Ectodermal cell (in vitro differentiated cells): ENCODE results near the gene TMIE.

ENCODE experiments used
- H3K27ac ChIP-seq: 2 replicates; pipeline ENCODE4 v1.7.0; 2013; ENCODE audit warnings: mild to moderate bottlenecking, low read depth, low read length; ENCODE audit not compliant: insufficient read depth, poor library complexity, severe bottlenecking
- H3K27me3 ChIP-seq: 2 replicates; pipeline ENCODE4 v1.7.0; 2013; ENCODE audit warnings: mild to moderate bottlenecking, low read length; ENCODE audit not compliant: insufficient read depth, control insufficient read depth, poor library complexity, severe bottlenecking
- H3K36me3 ChIP-seq: one replicate; pipeline ENCODE4 v1.7.0; 2013; ENCODE audit warnings: low read length; ENCODE audit not compliant: control insufficient read depth, insufficient read depth
- H3K4me1 ChIP-seq: one replicate; pipeline ENCODE4 v1.7.0; 2013; ENCODE audit warnings: low read length; ENCODE audit not compliant: control insufficient read depth, insufficient read depth
- H3K4me3 ChIP-seq: 2 replicates; pipeline ENCODE4 v1.7.0; 2013; ENCODE audit warnings: low read depth, low read length, control low read depth; ENCODE audit not compliant: insufficient read depth
- H3K9me3 ChIP-seq: 2 replicates; pipeline ENCODE4 v1.7.0; 2013; ENCODE audit warnings: mild to moderate bottlenecking, low read length, moderate library complexity; ENCODE audit not compliant: control insufficient read depth
- WGBS, 2 experiments: methylation state at CpG; one replicate each; pipeline ENCODE4 v1.1.7; 2013; ENCODE audit warnings: missing lambda C conversion rate in 2 of 2; 5-methylcytosine and 5-hydroxymethylcytosine counted together

The TMIE gene

GRCh38 chr3:46709157-46709654, 8.0 kb downstream of the TMIE start:
- Histone ChIP-seq H3K4me3 (no peak overlapping the region), H3K27ac (no peak overlapping the region), H3K36me3 (no peaks in the 10 kb centered on the region), H3K27me3 (no peaks in the 10 kb centered on the region), H3K9me3 (no peaks in the 10 kb centered on the region), H3K4me1 (peaks cover 5% of the 10 kb centered on the region)
- 95 to 96% methylated on average over 7 of the region's 7 CpGs for WGBS, 2 experiments

GRCh38 chr3:46709721-46710120, 8.5 kb downstream of the TMIE start:
- no peaks in the 10 kb centered on the region for H3K27me3 ChIP-seq
- H3K4me1 ChIP-seq, result peaks cover 5% of the 10 kb centered on the region
- H3K4me3 ChIP-seq, result no peak overlapping the region
- H3K36me3 ChIP-seq, result no peaks in the 10 kb centered on the region
- H3K9me3 ChIP-seq, result no peaks in the 10 kb centered on the region
- no peak overlapping the region for H3K27ac ChIP-seq
- 94 to 96% methylated on average over 6 of the region's 6 CpGs for WGBS, 2 experiments

- H3K27me3 ChIP-seq, result no peaks in the 10 kb centered on the region
- H3K9me3 ChIP-seq, result no peaks in the 10 kb centered on the region
- H3K27ac ChIP-seq, result no peak overlapping the region
- peaks cover 5% of the 10 kb centered on the region for H3K4me1 ChIP-seq
- no peaks in the 10 kb centered on the region for H3K36me3 ChIP-seq
- H3K4me3 ChIP-seq, result no peak overlapping the region
- WGBS, 2 experiments, result 91% methylated on average over 7 of the region's 7 CpGs
These were observed 9.0 kb downstream of the TMIE start for GRCh38 chr3:46710229-46710628.

- 94% methylated on average over 6 of the region's 6 CpGs for WGBS, 2 experiments
- Histone ChIP-seq H3K36me3 (no peaks in the 10 kb centered on the region), H3K4me1 (peaks cover 5% of the 10 kb centered on the region), H3K4me3 (no peak overlapping the region), H3K27ac (no peak overlapping the region), H3K9me3 (no peaks in the 10 kb centered on the region), H3K27me3 (no peaks in the 10 kb centered on the region)
These were observed 9.6 kb downstream of the TMIE start for GRCh38 chr3:46710671-46711295.

- peaks cover 5% of the 10 kb centered on the region for H3K4me1 ChIP-seq
- 92 to 96% methylated on average over 2 of the region's 2 CpGs for WGBS, 2 experiments
- no peak overlapping the region for H3K4me3 ChIP-seq
- no peaks in the 10 kb centered on the region for H3K36me3 ChIP-seq
- no peaks in the 10 kb centered on the region for H3K27me3 ChIP-seq
- H3K27ac ChIP-seq, result no peak overlapping the region
- H3K9me3 ChIP-seq, result no peaks in the 10 kb centered on the region
These were observed 10.1 kb downstream of the TMIE start for GRCh38 chr3:46711305-46711704.

- Histone ChIP-seq H3K27me3 (no peaks in the 10 kb centered on the region), H3K4me3 (no peak overlapping the region), H3K4me1 (peaks cover 2% of the 10 kb centered on the region), H3K36me3 (no peaks in the 10 kb centered on the region), H3K9me3 (no peaks in the 10 kb centered on the region), H3K27ac (no peak overlapping the region)
- WGBS, 2 experiments, result 88 to 91% methylated on average over 7 of the region's 7 CpGs
These were observed 10.6 kb downstream of the TMIE start for GRCh38 chr3:46711760-46712159.

- Histone ChIP-seq H3K27ac (no peak overlapping the region), H3K36me3 (no peaks in the 10 kb centered on the region), H3K4me3 (no peak overlapping the region), H3K9me3 (no peaks in the 10 kb centered on the region), H3K27me3 (no peaks in the 10 kb centered on the region), H3K4me1 (no peaks in the 10 kb centered on the region)
- 88 to 91% methylated on average over 13 of the region's 13 CpGs for WGBS, 2 experiments
These were observed 11.2 kb downstream of the TMIE start for GRCh38 chr3:46712191-46713049.

- Histone ChIP-seq H3K9me3 (no peaks in the 10 kb centered on the region), H3K27me3 (no peaks in the 10 kb centered on the region), H3K36me3 (no peaks in the 10 kb centered on the region), H3K4me3 (no peak overlapping the region), H3K27ac (no peak overlapping the region), H3K4me1 (no peaks in the 10 kb centered on the region)
- 90 to 92% methylated on average over 14 of the region's 14 CpGs for WGBS, 2 experiments
These were observed 12.1 kb downstream of the TMIE start for GRCh38 chr3:46713050-46713897.

- 95% methylated on average over 22 of the region's 22 CpGs for WGBS, 2 experiments
These were observed 12.8 kb downstream of the TMIE start for GRCh38 chr3:46713898-46714552.

More at GRCh38 chr3:46713898-46714552, 12.8 kb downstream of the TMIE start:
- H3K27me3 ChIP-seq, result no peaks in the 10 kb centered on the region
- H3K9me3 ChIP-seq, result no peaks in the 10 kb centered on the region
- H3K27ac ChIP-seq, result no peak overlapping the region
- no peak overlapping the region for H3K4me3 ChIP-seq
- no peaks in the 10 kb centered on the region for H3K4me1 ChIP-seq
- no peaks in the 10 kb centered on the region for H3K36me3 ChIP-seq
